Activated CD4-positive, alpha-beta T cell treated with anti-CD3 and anti-CD28 coated beads for 1 hour (primary cell): ENCODE results near the gene IGSF9.

Experiments used
- DNase-seq: peaks from one replicate; pipeline ENCODE4 v3.0.0-alpha.2; 2020

IGSF9 gene

GRCh38 chr1:159945483-159946241 is at the start of gene IGSF9:
Gene IGSF9, minus strand, starts transcription at chr1:159945613. Its CDS starts 2,159 bp downstream, at chr1:159943454.
- DNase-seq: peak; percentile 62

GRCh38 chr1:159994896-159995295 is 49.5 kb upstream of the IGSF9 start:
- DNase-seq: no peak

- no peak for DNase-seq
Observed at GRCh38 chr1:159993911-159994310, 48.5 kb upstream of the IGSF9 start.

GRCh38 chr1:159992161-159992560 is 46.7 kb upstream of the IGSF9 start:
- DNase-seq: no peak

- DNase-seq: no peak
Observed at GRCh38 chr1:159991513-159991912, 46.1 kb upstream of the IGSF9 start.

- DNase-seq: no peak
Observed at GRCh38 chr1:159990005-159990404, 44.6 kb upstream of the IGSF9 start.

- DNase-seq: no peak
Observed at GRCh38 chr1:159989581-159989980, 44.2 kb upstream of the IGSF9 start.

GRCh38 chr1:159988006-159988405 is 42.6 kb upstream of the IGSF9 start:
- DNase-seq: no peak

- DNase-seq: no peak
Observed at GRCh38 chr1:159987186-159987585, 41.8 kb upstream of the IGSF9 start.

- no peak for DNase-seq
Observed at GRCh38 chr1:159986531-159986930, 41.1 kb upstream of the IGSF9 start.

GRCh38 chr1:159986093-159986492 is 40.7 kb upstream of the IGSF9 start:
- DNase-seq: no peak

GRCh38 chr1:159985473-159985872 is 40.1 kb upstream of the IGSF9 start:
- DNase-seq: no peak

- no peak for DNase-seq
Observed at GRCh38 chr1:159983681-159984080, 38.3 kb upstream of the IGSF9 start.

GRCh38 chr1:159982280-159982679 is 36.9 kb upstream of the IGSF9 start:
- no peak for DNase-seq

- no peak for DNase-seq
Observed at GRCh38 chr1:159981351-159982055, 36.1 kb upstream of the IGSF9 start.

GRCh38 chr1:159980786-159981185 is 35.4 kb upstream of the IGSF9 start:
- no peak for DNase-seq

GRCh38 chr1:159980076-159980475 is 34.7 kb upstream of the IGSF9 start:
- DNase-seq: no peak

- no peak for DNase-seq
Observed at GRCh38 chr1:159979257-159979656, 33.8 kb upstream of the IGSF9 start.

GRCh38 chr1:159978107-159978398 is 32.6 kb upstream of the IGSF9 start:
- no peak for DNase-seq

- DNase-seq: no peak
Observed at GRCh38 chr1:159977364-159978106, 32.1 kb upstream of the IGSF9 start.

- DNase-seq: no peak
Observed at GRCh38 chr1:159974350-159974965, 29.0 kb upstream of the IGSF9 start.

GRCh38 chr1:159973350-159973940 is 28.0 kb upstream of the IGSF9 start:
- DNase-seq: no peak
